T-helper 22 cell (primary cell): ENCODE measurements around the gene USE1.
"Not testable (repeated sequence)": the region's sequence is repeated elsewhere in the genome, so short reads cannot be mapped to it uniquely, and the experiment has no call there.

Source experiments
- DNase-seq: peaks from one replicate; pipeline ENCODE4 v3.0.0-alpha.2; 2020; ENCODE audit warnings: low read depth

The USE1 gene, protein sequence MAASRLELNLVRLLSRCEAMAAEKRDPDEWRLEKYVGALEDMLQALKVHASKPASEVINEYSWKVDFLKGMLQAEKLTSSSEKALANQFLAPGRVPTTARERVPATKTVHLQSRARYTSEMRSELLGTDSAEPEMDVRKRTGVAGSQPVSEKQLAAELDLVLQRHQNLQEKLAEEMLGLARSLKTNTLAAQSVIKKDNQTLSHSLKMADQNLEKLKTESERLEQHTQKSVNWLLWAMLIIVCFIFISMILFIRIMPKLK

DNA sequence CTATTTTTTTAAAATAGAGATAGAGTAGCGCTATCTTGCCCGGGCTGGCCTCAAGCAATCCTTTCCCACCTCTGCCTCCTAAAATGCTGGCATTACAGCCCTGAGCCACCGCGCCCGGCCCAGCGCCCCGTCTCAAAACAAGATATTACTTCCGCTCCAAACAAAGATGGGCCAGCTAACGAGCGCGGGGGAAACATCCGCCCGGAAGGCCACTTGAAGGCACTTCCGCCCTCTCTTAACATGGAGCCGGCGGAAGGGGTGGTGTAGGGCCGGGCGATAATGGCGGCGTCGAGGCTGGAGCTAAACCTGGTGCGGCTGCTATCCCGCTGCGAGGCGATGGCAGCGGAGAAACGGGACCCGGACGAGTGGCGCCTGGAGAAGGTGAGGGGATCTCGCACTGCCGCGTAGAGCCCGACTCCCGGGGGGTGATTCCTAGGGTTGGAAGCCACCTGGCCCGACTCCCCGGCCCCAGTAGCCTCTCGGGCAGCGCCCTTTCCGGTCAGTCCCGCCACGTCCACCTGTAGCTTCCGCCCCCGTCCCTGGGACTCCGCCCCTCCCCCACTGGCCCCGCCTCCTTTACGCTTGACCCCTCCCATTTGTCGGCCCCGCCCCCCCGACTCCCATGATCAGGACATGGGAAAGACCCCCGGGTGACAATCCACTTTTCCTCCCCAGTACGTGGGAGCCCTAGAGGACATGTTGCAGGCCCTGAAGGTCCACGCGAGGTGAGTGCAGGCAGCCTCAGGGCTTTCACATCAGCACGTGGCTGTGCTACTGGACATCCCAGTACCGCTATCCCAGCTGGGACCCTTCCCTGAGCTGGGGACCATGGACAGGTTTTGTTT is at the start of gene USE1:
USE1 (plus strand) TSS at position 231 of the 845 bp plus-strand sequence; CDS start at position 280, 49 bp downstream.
- peak; percentile 82 for DNase-seq

DNA sequence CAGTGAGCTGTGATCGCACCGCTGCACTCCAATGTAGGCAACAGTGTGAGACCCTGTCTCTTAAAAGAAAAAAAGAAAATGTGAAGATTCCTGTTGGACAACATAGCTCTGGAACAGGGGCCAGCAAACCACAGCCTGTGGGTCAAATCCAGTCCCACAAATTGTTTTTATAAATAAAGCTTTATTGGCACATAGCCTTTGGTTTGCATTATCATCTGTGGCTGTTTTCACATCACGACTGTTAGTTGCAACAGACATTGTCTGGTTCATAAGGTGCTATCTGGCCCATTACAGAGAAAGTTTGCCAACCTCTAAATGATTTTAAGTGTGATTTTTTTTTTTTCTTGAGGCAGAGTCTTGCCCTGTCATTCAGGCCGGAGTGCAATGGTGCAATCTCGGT is 49.4 kb upstream of the USE1 start:
- no peak for DNase-seq

DNA sequence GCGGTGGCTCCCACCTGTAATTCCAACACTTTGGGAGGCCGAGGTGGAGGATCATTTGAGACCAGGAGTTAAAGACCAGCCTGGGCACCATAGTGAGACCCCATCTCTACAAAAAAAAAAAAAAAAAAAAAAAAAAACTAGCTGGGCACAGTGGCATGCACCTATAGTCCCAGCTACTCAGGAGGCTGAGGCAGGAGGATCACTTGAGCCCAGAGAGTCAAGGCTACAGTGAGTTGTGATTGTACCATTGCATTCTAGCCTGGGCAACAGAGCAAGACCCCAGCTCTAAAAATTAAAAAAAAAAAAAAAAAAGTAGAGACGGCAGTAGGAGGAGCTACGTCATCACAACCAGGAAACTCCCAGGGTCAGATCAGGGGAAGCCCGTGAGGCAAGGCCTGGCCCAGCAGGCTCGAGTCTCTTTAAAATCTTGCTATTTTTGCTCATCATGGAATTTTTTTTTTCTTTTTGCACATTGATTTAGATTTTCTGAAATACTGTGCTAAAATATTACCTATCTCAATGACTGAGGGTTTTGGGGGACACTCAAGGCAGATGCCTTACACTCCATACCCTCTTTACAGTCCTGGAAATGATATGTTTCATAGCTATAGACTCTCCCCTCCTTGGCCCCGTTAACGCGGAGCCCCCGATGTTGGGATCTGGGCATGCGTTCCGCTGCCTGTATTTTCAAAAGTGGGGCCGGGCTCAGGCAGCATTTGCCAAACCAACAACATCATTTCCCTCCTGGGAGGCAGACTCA is 44.4 kb upstream of the USE1 start:
- no peak for DNase-seq

DNA sequence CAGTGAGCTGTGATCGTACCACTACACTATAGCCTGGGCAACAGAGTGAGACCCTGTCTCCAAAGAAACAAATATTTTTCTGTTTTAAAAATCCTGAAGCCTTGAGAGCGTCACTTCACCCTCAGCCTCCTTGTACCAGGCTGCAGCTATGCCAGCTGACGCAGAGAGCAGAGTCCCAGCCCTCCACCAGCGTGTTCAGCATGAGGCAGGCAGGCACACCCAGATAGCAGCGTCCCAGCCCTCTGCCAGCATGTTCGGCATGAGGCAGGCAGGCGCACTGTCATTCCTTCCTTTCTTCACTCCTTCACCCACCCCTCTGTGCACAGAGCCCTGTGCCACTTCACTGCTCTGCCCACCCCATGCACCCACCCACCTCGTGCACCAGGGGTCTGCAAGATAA is 43.3 kb upstream of the USE1 start:
- DNase-seq = no peak

DNA sequence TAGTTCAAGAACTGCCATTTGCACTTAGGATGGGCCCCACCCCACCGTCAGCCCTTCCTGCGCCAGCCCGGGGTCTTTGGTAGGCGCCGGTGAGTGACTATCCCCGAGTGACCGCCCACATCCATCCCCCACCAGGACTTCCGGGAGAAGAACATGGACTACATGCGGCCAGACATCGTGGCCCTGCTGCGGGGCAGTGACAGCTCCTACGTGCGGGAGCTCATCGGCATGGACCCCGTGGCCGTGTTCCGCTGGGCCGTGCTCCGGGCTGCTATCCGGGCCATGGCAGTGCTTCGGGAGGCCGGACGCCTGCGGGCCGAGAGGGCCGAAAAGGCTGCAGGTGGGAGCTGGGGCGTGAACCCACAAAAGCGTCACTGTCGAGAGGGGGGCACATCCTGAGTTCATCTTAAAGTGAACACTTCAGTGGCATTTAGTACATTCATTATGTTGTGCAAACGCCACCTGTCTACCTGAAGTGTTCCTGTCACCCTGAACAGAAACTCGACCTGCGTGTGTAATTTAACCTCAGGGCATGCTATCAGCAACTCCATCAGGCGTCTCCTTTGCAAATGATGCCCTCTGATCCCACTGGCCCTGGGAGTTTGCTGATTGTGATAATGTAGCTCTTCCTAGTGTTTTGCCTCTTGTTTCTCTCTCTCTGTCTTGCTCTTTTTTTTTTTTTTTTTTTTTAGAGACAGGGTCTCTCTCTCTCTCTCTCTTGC is 42.4 kb upstream of the USE1 start:
- DNase-seq = no peak

DNA sequence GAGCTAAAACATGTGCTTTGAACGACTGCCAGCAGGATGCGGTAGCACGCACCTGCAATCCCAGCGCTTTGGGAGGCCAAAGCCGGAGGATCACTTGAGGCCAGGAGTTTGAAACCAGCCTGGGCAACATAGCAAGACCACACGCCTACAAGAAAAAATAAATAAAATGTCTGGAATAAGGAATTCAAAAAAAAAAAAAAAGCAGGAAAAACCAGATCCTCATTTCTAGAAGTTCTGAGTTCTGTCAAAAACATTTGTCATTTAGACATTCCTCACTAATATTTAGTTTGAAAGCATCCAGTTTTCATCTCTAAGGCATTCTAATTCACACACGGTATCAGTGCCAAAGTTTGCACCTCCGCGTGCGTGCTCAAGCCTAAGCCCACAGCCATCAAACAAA is 36.9 kb upstream of the USE1 start:
- DNase-seq = no peak

DNA sequence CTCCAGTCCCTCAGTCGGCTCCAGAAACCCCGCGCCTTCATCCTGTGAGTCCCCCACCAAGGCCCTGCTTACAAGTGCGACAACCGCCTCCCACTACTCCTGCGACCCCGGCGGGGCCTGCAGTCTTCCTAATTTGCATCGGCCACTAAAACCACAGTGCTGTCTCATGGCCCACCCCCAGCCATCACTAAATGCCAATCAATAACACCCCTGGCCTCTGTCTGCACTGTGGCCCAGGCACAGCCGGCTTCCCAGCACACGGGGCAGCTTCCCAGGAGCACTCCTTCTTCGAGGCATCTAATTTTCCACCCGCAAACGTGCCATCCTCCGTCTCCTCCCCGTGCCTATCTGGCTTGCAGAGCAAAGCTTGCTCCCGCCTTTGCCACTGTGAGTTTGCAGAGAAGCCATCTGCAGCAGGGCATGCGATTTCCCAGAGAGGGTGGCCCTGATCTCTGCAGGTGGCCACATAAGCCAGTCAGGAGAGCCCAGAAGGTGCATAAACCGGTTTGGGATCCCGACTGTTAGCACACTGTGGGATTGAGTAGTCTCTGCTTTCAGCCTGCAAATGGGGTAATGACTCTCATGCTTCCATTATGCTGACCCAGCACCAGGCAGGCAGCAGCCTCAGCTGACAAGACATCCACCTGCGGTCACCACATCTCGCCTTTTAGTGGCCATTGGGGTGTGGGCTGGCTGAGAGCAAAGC is 34.0 kb upstream of the USE1 start:
- no peak for DNase-seq

DNA sequence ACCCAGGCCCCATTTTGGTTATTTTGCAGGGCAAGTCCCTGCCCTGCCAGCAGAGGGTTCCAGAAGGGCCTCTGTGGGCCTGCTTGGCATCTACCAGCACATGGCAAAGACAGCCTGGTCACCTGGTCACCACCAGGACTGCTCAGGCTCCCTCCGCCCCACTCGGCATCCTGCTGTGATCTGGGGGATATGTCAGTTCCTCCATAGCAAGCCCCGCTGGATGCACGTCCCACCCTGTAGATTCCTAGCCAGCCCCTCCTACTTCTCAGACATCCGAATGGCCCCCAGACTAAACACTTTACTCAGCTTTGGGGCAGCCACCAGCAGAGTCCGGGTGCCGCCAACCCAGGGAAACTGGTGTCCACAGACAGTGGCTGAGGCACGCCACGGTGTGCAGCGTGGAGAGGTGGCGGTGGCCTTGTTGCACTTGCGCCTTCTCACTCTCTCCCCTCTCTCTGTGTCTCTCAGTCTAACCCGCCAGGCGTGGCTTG is 31.8 kb upstream of the USE1 start:
- DNase-seq = no peak

DNA sequence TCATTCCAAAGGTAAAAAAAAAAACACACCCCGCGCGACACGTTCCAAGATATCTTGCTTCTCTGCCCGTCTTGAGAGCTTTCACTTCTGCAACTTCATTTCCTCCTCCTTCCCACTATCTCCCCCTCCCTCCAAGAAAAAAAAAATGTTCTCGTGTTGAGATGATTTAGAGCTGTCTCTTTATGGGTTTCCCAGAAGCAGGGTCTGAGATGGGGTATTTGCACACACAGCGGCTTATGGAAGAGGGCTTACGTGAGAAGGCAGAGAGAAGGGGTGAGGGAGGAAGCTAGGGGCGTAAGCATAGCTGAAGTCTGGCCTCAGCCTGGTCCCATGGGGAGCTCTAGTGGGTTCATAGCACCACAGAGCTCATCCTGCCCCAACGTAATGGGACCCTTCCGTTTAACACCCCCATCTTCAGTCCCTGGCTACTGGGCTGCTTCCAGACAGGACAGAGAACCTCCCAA is 31.3 kb upstream of the USE1 start:
- DNase-seq = no peak

DNA sequence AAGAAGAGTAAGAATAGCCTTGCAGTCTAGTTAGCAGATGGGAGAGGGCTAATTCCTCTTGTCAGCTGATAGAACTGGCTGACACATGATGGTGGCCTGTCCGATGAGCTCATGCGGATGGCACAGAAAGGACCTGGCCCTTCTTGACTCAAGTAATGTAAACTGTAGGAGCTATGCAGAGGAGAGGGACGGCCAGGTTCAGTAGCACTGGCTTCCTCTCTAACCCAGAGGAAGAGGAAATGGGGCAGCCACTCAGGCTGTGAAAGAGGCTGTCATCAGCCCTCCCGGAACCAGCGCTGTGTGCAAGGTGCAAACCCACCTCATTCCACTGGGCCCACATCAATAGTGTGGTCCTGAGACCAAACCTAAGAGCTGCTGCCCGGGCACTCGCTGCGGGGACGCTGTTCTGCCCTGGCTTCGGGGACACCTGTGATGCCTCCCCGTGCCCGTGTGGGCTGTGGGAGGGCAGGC is 30.8 kb upstream of the USE1 start:
- no peak for DNase-seq

DNA sequence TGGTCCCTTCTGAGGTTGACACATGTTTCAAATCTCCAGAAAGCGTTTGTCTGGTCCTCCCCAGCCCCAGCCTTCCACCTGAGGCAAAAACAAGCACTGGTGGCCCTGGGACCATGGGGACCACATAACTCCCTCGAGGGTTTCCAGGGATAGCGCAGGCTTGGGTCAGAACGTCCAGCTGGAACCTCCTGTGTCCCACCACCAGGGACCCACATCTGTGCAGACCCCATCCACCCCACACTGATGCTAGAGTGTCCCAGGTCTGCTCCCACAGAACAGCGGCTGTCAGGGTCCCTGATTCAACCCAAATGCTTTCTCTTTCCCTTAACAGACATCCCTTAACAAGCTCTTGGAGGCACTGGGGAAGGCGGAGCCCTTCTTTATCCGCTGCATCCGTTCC is 29.6 kb upstream of the USE1 start:
- no peak for DNase-seq

DNA sequence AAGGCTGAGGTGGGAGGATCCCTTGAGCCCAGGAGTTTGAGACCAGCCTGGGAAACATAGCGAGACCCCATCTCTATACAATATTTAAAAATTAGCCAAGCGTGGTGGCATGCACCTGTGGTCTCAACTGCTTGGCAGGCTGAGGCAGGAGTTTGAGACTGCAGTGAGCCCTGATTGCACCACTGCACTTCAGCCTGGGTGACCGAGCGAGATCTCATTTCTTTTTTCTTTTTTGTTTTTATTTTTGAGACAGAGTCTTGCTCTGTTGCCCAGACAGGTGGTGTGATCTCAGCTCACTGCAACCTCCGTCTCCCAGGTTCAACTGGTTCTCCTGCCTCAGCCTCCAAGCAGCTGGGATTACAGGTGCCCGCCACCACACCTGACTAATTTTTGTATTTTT is 23.4 kb upstream of the USE1 start:
- not testable (repeated sequence) for DNase-seq

DNA sequence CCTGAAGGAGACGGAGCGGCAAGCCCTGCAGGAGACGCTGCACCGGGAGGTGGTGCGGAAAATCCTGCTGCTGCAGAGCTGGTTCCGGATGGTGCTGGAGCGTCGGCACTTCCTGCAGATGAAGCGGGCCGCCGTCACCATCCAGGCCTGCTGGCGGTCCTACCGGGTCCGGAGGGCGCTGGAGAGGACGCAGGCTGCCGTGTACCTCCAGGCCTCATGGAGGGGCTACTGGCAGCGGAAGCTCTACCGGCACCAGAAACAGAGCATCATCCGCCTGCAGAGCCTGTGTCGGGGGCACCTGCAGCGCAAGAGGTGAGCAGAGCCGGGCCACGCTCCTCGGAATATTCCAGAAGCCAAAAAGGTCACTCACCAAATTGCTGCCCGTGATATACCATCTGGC is 22.4 kb upstream of the USE1 start:
- no peak for DNase-seq

DNA sequence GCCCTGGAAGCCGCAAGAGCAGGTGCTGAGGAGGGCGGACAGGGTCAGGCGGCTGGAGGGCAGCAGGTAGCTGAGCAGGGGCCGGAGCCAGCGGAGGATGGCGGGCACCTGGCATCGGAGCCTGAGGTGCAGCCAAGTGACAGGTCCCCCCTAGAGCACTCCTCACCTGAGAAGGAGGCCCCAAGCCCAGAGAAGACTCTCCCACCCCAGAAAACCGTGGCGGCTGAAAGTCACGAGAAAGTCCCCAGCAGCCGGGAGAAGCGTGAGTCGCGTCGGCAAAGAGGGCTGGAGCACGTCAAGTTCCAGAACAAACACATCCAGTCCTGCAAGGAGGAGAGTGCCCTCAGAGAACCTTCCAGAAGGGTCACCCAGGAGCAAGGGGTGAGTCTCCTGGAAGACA is 20.5 kb upstream of the USE1 start:
- DNase-seq = no peak

DNA sequence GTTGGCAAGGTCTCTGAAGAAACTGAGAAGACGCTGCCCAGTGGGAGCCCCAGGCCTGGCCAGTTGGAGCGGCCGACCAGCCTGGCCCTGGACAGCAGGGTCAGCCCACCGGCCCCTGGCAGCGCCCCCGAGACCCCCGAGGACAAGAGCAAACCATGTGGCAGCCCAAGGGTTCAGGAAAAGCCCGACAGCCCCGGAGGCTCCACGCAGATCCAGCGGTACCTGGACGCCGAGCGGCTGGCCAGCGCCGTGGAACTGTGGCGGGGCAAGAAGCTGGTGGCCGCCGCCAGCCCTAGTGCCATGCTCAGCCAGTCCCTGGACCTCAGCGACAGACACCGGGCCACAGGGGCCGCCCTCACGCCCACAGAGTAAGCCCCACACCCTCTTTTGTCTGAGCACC is 20.1 kb upstream of the USE1 start:
- no peak for DNase-seq

DNA sequence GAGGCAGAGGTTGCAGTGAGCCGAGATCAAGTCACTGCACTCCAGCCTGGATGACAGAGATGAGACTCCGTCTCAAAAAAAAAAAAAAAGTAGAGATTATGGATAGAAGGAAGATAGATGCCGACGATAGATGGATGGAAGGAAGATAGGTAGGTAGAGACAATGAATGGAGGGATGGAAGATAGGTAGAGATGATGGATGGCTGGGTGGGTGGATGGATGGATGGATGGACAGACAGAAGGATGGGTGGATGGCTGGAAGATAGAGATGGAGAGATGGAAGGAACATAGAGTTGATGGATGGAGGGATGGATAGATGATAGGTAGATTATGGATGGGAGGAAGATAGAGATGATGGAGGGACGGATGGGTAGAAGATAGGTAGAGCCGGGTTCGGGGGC is 18.5 kb upstream of the USE1 start:
- DNase-seq = no peak

DNA sequence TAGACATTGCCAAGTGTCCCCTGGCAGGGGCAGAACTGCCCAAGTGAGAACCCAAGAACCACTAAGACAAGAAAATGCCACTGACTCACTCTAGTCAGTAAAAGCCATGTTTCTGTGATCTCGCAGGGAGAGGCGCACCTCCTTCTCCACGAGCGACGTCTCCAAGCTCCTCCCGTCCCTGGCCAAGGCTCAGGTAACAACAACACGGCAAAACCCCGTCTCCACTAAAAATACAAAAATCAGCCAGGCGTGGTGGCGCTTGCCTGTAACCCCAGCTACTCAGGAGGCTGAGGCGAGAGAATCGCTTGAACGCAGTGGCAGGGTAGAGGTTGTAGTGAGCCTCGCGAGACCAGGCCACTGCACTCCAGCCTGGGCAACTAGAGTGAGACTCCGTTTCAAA is 17.5 kb upstream of the USE1 start:
- no peak for DNase-seq

DNA sequence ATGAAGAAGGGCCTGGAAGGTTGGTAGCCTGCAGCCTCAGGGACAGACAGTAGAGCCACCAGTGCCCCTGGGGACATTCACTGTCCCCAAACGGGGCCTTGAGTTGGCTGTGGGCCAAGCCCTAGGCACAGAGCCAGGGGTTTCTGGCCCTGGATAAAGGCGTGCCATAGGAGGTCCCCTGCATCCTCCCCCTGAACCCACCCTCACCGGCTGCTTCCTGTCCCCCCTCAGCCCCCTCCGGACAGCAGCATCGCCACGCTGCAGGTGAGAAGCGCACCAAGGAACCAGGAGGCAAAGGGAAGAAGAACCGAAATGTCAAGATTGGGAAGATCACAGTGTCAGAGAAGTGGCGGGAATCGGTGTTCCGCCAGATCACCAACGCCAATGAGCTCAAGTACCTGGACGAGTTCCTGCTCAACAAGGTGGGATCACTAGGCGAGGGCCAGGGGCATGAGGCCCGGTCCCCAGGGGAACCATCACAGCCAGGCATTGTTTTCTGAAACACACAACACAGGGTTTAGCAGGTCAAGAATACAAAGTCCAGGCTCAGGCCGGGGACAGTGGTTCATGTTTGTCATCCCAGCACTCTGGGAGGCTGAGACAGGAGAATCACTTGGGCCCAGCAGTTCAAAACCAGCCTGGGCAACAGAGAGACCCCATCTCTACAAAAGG is 14.6 kb upstream of the USE1 start:
- DNase-seq = no peak

DNA sequence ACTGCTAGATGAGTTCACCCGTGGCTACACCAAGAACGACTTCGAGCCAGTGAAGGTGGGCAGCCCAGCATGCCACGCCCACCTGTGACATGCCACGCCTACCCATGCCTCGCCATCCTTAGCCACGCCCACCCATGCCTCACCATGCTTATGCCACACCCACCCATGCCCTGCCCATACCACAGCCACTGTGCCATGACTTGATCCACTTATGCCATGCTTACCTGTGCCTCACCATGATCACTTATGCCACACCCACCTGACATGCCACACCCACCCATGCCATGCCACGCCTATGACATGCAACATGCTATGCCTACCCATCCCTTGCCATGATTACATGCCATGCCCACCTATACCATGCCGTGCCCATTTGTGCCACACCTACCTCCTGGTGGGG is 12.9 kb upstream of the USE1 start:
- DNase-seq = no peak

DNA sequence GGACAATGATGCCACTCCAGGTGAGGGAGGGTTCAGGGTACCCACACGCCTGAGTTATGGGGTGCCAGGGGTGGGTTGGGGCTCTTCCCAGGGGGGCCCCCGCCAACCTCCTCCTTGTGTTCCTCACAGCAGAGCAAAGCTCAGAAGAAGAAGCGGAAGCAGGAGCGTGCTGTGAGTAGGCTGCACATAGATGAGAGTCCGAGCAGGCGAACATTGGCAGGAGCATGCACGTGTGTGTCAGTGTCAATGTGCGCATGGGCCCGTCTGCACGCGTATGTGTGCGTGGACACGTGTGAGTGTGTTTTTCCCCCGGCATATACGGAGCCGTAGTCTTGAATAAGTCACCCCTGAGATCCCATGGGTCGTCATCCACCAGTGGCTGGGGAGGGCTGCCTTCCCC is 12.4 kb upstream of the USE1 start:
- no peak for DNase-seq
